Measurements from ENCODE around the gene CUL7. TPM values are rescaled to one million over a fixed set of nuclear protein-coding genes. Genes with fewer than 3 reads are reported as not detected.

CUL7 gene
- total RNA-seq, 1 experiment from 2014 or later, result 23.5 TPM

DNA sequence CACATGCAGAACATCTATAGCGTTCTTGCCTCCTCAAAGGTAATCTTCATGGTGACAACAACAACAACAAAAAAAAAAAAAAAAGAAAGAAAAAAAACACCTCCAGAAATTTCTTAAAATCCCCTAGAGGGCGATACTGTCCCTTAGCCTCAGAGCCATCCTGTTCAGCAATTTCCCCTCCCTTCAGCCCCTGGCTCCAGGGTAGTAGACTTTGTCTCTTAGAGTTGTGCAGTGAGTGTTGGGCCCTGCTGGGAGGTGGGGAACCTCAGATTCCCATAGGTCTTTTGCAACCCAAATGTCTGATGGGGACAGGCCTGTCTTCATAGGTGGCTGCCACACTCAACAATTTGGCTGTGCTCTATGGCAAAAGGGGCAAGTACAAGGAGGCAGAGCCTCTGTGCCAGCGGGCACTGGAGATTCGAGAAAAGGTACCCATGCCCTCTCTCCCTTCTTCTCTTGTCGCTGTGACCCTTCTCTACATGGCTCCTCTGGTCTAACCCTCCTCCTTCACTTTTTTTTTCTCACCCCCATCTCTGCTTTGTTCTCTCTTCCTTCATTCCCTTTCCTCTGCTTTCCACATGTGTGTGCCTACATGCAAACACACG is 16.5 kb upstream of the CUL7 start:
- Histone ChIP-seq H3K14ac (ENCODE audit: insufficient read depth, low read length) (no peak overlapping the region; the same call in 1 of the 2 replicates), H3K4me1 (ENCODE audit: insufficient read depth, low read length) (peaks cover 5% of the 10 kb centered on the region), H4K20me1 (ENCODE audit: control insufficient read depth, insufficient read depth, insufficient read length) (no peaks in the 10 kb centered on the region), H3K18ac (ENCODE audit: insufficient read length, low read depth, low read length) (no peak overlapping the region), H3K9ac (ENCODE audit: extremely low read depth, insufficient read length, low read length) (no peak overlapping the region), H4K5ac (ENCODE audit: insufficient read length, low read depth, low read length) (no peak overlapping the region), H3K9me3 (ENCODE audit: control insufficient read depth, low read depth, low read length) (no peaks in the 10 kb centered on the region), H2BK120ac (ENCODE audit: low read depth, low read length, poor library complexity, severe bottlenecking) (no peak overlapping the region), H3K79me1 (ENCODE audit: insufficient read depth, low read depth, low read length, poor library complexity, severe bottlenecking) (no peaks in the 10 kb centered on the region), H3K23me2 (ENCODE audit: insufficient read length, low read depth, low read length, poor library complexity, severe bottlenecking) (no peaks in the 10 kb centered on the region), H2AFZ (ENCODE audit: low read length) (no peak overlapping the region), H2BK12ac (ENCODE audit: insufficient read length, low read depth, low read length) (no peak overlapping the region), H3K79me2 (ENCODE audit: insufficient read depth, low read length) (no peaks in the 10 kb centered on the region), H4K91ac (ENCODE audit: insufficient read length, low read depth, low read length) (no peak overlapping the region), H3T11ph (ENCODE audit: low read length) (no peak overlapping the region), H2AK5ac (ENCODE audit: insufficient read length, low read length) (no peak overlapping the region), H2BK15ac (ENCODE audit: low read depth, low read length) (no peak overlapping the region), H2BK20ac (ENCODE audit: low read depth, low read length, poor library complexity, severe bottlenecking) (no peak overlapping the region), H2BK5ac (ENCODE audit: insufficient read length, low read length) (no peak overlapping the region), H3K56ac (ENCODE audit: insufficient read length, low read depth, low read length) (no peak overlapping the region), H3K4me2 (ENCODE audit: insufficient read depth, insufficient read length, low read length) (no peak overlapping the region), H4K8ac (replicated peaks; ENCODE audit: insufficient read length, low read depth, low read length) (no peak overlapping the region), H3K27ac (ENCODE audit: insufficient read length, low read depth, low read length) (no peak overlapping the region), H3K27me3 (ENCODE audit: insufficient read depth, low read length) (no peaks in the 10 kb centered on the region), H3K23ac (ENCODE audit: insufficient read length, low read depth, low read length) (no peak overlapping the region), H3K4ac (ENCODE audit: low read depth, low read length) (no peak overlapping the region)
- Mint-ChIP-seq H3K36me3 (ENCODE audit: insufficient read depth in 1 of 3, low read depth in 3 of 3) (peaks cover 16 to 31% (median 27%) of the 10 kb centered on the region in 3 experiments), H3K4me1 (peaks cover 10 to 33% of the 10 kb centered on the region in 2 experiments), H3K4me3 (no peak overlapping the region), H3K27ac (peak overlapping the region in 2 of 3 experiments; percentile 5 to 53; a peak in 4 of 7 replicates), H3K27me3 (ENCODE audit: low read depth) (no peaks in the 10 kb centered on the region), H3K9me3 (no peaks in the 10 kb centered on the region)
- WGBS (ENCODE audit: extremely low coverage, insufficient read length, low lambda C conversion rate), result no CpG with 5 or more reads among the region's 6 CpGs
- TF ChIP-seq CTCF (conservative IDR thresholded peaks at IDR 0.05), result peak; percentile 84
- no peak for DNase-seq

Data from H9 (cell line).